ENCODE data around the gene IFNA1. TPM values are rescaled to one million over a fixed set of nuclear protein-coding genes. Genes with fewer than 3 reads are reported as not detected.
A peak's percentile ranks its signal among the peaks of the same experiment; 100 is the strongest.
"Not testable (repeated sequence)": the region's sequence is repeated elsewhere in the genome, so short reads cannot be mapped to it uniquely, and the experiment has no call there.

Gene IFNA1
- polyA plus RNA-seq, 1 donor (not counting 4 experiments of a cell fraction or from before 2014, with no cell fraction given) = not detected

- H2AFZ ChIP-seq (ENCODE audit: control insufficient read depth, low read length) = no peak overlapping the region
- dilution Hi-C loops (cut with MboI; ENCODE audit: extremely low pct_ligation_motif_present, low sequenced_read_pairs) = no loop called here
- H3K27ac ChIP-seq (ENCODE audit: control insufficient read depth, insufficient read depth, low read length) = no peak overlapping the region
- FAIRE-seq = no peak
- no peaks in the 10 kb centered on the region for H3K4me1 ChIP-seq (ENCODE audit: control insufficient read depth, extremely low read depth, insufficient read depth, low read length)
- H3K9me3 ChIP-seq (ENCODE audit: control insufficient read depth, low read depth, low read length) = no peaks in the 10 kb centered on the region
- TF ChIP-seq EZH2 (IDR thresholded peaks at IDR 0.05; ENCODE audit: low read length) = no peak
- TF ChIP-seq CTCF (optimal IDR thresholded peaks at IDR 0.05 in 1 of 3, IDR thresholded peaks at IDR 0.05 in 1 of 3, conservative IDR thresholded peaks at IDR 0.05 in 1 of 3; ENCODE audit: extremely low read depth in 1 of 3, insufficient read depth in 2 of 3, low read length in 3 of 3) = peak in 2 of 3 experiments; percentile 26 to 46
- no peak overlapping the region for H3K4me3 ChIP-seq (ENCODE audit: control insufficient read depth in 2 of 3, extremely low read depth in 1 of 3, insufficient read depth in 2 of 3, low read depth in 1 of 3, low read length in 3 of 3)
- H3K36me3 ChIP-seq (ENCODE audit: control insufficient read depth in 2 of 2, extremely low read depth in 1 of 2, insufficient read depth in 2 of 2, low read length in 2 of 2) = no peaks in the 10 kb centered on the region
- DNase-seq (ENCODE audit: low read depth, low spot score) = no peak
- no peaks in the 10 kb centered on the region for H3K79me2 ChIP-seq (ENCODE audit: control insufficient read depth, insufficient read depth, low read length)
- H3K9ac ChIP-seq (ENCODE audit: control insufficient read depth, extremely low read depth, insufficient read depth, low read length) = no peak overlapping the region
- H3K9me1 ChIP-seq (ENCODE audit: control insufficient read depth, extremely low read depth, insufficient read depth, low read length) = no peaks in the 10 kb centered on the region
- no peak overlapping the region for H3K4me2 ChIP-seq (ENCODE audit: control insufficient read depth, extremely low read depth, insufficient read depth, low read depth, low read length)
- no peaks in the 10 kb centered on the region for H4K20me1 ChIP-seq (ENCODE audit: control insufficient read depth, extremely low read depth, insufficient read depth, low read length)
- peaks cover 20% of the 10 kb centered on the region for H3K27me3 ChIP-seq (ENCODE audit: control insufficient read depth, extremely low read depth, insufficient read depth, low read length)
Measured at GRCh38 chr9:21434202-21435014, 5.8 kb upstream of the IFNA1 start.

GRCh38 chr9:21435015-21435383 is 5.2 kb upstream of the IFNA1 start:
- dilution Hi-C loops (cut with MboI; ENCODE audit: extremely low pct_ligation_motif_present, low sequenced_read_pairs); H3K4me1 ChIP-seq (ENCODE audit: control insufficient read depth, extremely low read depth, insufficient read depth, low read length); H3K4me3 ChIP-seq (ENCODE audit: control insufficient read depth in 2 of 3, extremely low read depth in 1 of 3, insufficient read depth in 2 of 3, low read depth in 1 of 3, low read length in 3 of 3); DNase-seq (ENCODE audit: low read depth, low spot score); H2AFZ ChIP-seq (ENCODE audit: control insufficient read depth, low read length); H3K79me2 ChIP-seq (ENCODE audit: control insufficient read depth, insufficient read depth, low read length); H4K20me1 ChIP-seq (ENCODE audit: control insufficient read depth, extremely low read depth, insufficient read depth, low read length); H3K9me3 ChIP-seq (ENCODE audit: control insufficient read depth, low read depth, low read length); FAIRE-seq; H3K9me1 ChIP-seq (ENCODE audit: control insufficient read depth, extremely low read depth, insufficient read depth, low read length); H3K4me2 ChIP-seq (ENCODE audit: control insufficient read depth, extremely low read depth, insufficient read depth, low read depth, low read length); H3K27ac ChIP-seq (ENCODE audit: control insufficient read depth, insufficient read depth, low read length); H3K36me3 ChIP-seq (ENCODE audit: control insufficient read depth in 2 of 2, extremely low read depth in 1 of 2, insufficient read depth in 2 of 2, low read length in 2 of 2); H3K9ac ChIP-seq (ENCODE audit: control insufficient read depth, extremely low read depth, insufficient read depth, low read length): not testable (repeated sequence)
- H3K27me3 ChIP-seq (ENCODE audit: control insufficient read depth, extremely low read depth, insufficient read depth, low read length) = peaks cover 16% of the 10 kb centered on the region
